ENCODE measurements around the gene OR56A5. TPM values are rescaled to one million over a fixed set of nuclear protein-coding genes. Genes with fewer than 3 reads are reported as not detected.

OR56A5 gene
- total RNA-seq = not detected in 2 replicates

DNA sequence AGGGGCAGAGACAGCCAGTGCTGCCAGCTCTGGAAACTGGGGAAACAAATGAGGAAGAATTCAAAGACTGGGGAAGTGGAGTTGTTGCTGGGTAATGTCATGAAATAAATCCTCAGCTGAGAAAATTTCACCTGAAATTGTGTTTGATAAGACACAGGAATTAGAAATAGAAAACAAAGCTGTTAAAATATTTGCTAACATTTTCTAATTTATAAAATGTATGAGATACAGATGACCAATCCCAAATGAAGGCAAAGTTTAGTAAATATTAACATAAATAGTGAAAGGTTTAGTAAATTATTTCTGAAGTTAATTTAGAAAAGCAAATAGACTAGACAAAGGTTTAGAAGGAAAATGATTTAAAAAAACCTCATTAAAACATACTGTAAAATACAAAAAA is at the start of gene OR56A5:
Gene OR56A5, minus strand, starts transcription at position 101 of the 400 bp plus-strand sequence. Its CDS starts 0 bp downstream, at position 101.
- ATAC-seq (ENCODE audit: low read depth) = no peak
- no peak within 1 kb of the TSS for H3K4me3 Mint-ChIP-seq
- H3K36me3 Mint-ChIP-seq (ENCODE audit: low read depth) = no peaks in the 10 kb centered on the region
- no peak within 1 kb of the TSS for H3K27ac Mint-ChIP-seq
- POLR2A ChIA-PET = no interaction called here
- peaks cover 6% of the 10 kb centered on the region for H3K9me3 Mint-ChIP-seq
- DNase-seq = no peak
- intact Hi-C loops (cut with micrococcal nuclease) = no loop called here
- peaks cover 4% of the 10 kb centered on the region for H3K27me3 Mint-ChIP-seq
- TF ChIP-seq, protein P1, sequence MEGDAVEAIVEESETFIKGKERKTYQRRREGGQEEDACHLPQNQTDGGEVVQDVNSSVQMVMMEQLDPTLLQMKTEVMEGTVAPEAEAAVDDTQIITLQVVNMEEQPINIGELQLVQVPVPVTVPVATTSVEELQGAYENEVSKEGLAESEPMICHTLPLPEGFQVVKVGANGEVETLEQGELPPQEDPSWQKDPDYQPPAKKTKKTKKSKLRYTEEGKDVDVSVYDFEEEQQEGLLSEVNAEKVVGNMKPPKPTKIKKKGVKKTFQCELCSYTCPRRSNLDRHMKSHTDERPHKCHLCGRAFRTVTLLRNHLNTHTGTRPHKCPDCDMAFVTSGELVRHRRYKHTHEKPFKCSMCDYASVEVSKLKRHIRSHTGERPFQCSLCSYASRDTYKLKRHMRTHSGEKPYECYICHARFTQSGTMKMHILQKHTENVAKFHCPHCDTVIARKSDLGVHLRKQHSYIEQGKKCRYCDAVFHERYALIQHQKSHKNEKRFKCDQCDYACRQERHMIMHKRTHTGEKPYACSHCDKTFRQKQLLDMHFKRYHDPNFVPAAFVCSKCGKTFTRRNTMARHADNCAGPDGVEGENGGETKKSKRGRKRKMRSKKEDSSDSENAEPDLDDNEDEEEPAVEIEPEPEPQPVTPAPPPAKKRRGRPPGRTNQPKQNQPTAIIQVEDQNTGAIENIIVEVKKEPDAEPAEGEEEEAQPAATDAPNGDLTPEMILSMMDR (IDR thresholded peaks at IDR 0.05) = no peak
- H3K4me1 Mint-ChIP-seq = no peaks in the 10 kb centered on the region
- CTCF ChIA-PET = no interaction called here

DNA sequence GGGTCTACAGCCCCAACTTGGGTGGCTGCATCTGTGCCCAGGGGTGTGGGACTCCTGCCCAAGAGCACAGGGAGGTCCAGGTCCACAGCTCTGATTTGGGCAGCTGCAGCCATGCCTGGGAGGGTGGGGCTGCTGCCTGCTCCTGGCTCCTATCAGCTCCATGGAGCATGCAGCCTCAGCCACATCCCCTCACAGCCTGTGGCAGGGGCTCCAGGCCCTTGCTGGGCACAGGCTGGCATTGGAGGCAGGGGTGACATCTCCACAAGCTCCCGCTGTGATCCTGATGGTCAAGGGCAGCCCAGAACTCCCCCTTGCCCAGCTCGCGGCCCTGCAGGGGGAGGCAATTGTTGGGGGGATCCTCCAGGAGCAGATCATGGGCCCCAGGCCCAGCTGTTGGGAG is 44.7 kb upstream of the OR56A5 start:
- Mint-ChIP-seq H3K4me1 (no peaks in the 10 kb centered on the region), H3K9me3 (peaks cover 10% of the 10 kb centered on the region), H3K27ac (no peak overlapping the region), H3K4me3 (no peak overlapping the region), H3K36me3 (ENCODE audit: low read depth) (no peaks in the 10 kb centered on the region), H3K27me3 (peaks cover 12% of the 10 kb centered on the region)
- DNase-seq (no peak), ATAC-seq (ENCODE audit: low read depth) (no peak)
- CTCF ChIA-PET = no interaction called here
- intact Hi-C loops (cut with micrococcal nuclease) = no loop called here
- POLR2A ChIA-PET = no interaction called here
- TF ChIP-seq, protein P1 (IDR thresholded peaks at IDR 0.05) = no peak

- DNase-seq (no peak), ATAC-seq (ENCODE audit: low read depth) (no peak)
- Mint-ChIP-seq H3K4me1 (no peaks in the 10 kb centered on the region), H3K9me3 (peaks cover 5% of the 10 kb centered on the region), H3K36me3 (ENCODE audit: low read depth) (no peaks in the 10 kb centered on the region), H3K4me3 (no peak overlapping the region), H3K27me3 (peaks cover 12% of the 10 kb centered on the region), H3K27ac (no peak overlapping the region)
- TF ChIP-seq, protein P1 (IDR thresholded peaks at IDR 0.05) = no peak
- intact Hi-C loops (cut with micrococcal nuclease) = no loop called here
- ChIA-PET POLR2A (no interaction called here), CTCF (no interaction called here)
Measured at GRCh38 chr11:6012035-6012668, 43.9 kb upstream of the OR56A5 start.

DNA sequence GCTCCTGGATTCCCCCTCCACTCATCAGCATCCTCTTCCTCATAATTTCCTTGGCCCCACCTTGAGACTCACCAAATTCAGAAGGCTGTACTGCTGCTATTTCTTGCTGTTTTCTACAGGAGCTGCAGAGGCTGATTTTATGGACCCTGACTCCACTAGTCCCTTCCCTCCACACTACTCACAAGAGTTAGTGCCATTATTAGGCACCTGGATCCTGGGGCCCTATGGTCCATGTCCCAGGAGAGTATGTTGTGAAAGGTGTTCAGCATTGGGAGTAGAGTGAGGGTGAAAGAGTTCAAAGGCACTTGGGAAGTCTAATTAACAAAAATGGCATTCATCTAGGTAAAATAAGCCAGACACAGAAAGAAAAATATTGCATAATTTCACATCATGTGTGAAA is 38.6 kb upstream of the OR56A5 start, which contains the start of gene OR56A4:
Gene OR56A4, minus strand, starts transcription at position 101 of the 400 bp plus-strand sequence. CDS start 3,954 bp downstream, outside the sequence.
- POLR2A ChIA-PET = no interaction called here
- intact Hi-C loops (cut with micrococcal nuclease) = no loop called here
- TF ChIP-seq, protein P1 (IDR thresholded peaks at IDR 0.05) = no peak
- Mint-ChIP-seq H3K9me3 (no peaks in the 10 kb centered on the region), H3K27ac (no peak within 1 kb of the TSS), H3K36me3 (ENCODE audit: low read depth) (no peaks in the 10 kb centered on the region), H3K4me3 (no peak within 1 kb of the TSS), H3K4me1 (no peaks in the 10 kb centered on the region), H3K27me3 (peaks cover 12% of the 10 kb centered on the region)
- CTCF ChIA-PET = no interaction called here
- ATAC-seq (ENCODE audit: low read depth) (no peak), DNase-seq (no peak)

GRCh38 chr11:6006395-6006794 is 38.1 kb upstream of the OR56A5 start:
- Mint-ChIP-seq H3K9me3 (no peaks in the 10 kb centered on the region), H3K4me1 (no peaks in the 10 kb centered on the region), H3K36me3 (ENCODE audit: low read depth) (no peaks in the 10 kb centered on the region), H3K27ac (no peak overlapping the region), H3K4me3 (no peak overlapping the region), H3K27me3 (peaks cover 8% of the 10 kb centered on the region)
- DNase-seq (no peak), ATAC-seq (ENCODE audit: low read depth) (no peak)
- intact Hi-C loops (cut with micrococcal nuclease) = no loop called here
- TF ChIP-seq, protein P1 (IDR thresholded peaks at IDR 0.05) = no peak
- ChIA-PET POLR2A (no interaction called here), CTCF (no interaction called here)

All from activated B cell treated with CpG ODN at 0.5 μM for 24 hours (primary cell).